NCI-H510A (cell line): ENCODE data around the gene KCTD1.
A peak's percentile ranks its signal among the peaks of the same experiment; 100 is the strongest.

Source experiments
- DNase-seq: peaks from one replicate; lab custom pipeline; 2025; lab: John Stamatoyannopoulos, UW

Gene KCTD1

GRCh38 chr18:26480897-26481795, 67.2 kb downstream of the KCTD1 start:
- DNase-seq: no peak

GRCh38 chr18:26479681-26480079, 68.7 kb downstream of the KCTD1 start:
- no peak for DNase-seq

- no peak for DNase-seq
These were observed 69.2 kb downstream of the KCTD1 start for GRCh38 chr18:26479065-26479680.

DNA sequence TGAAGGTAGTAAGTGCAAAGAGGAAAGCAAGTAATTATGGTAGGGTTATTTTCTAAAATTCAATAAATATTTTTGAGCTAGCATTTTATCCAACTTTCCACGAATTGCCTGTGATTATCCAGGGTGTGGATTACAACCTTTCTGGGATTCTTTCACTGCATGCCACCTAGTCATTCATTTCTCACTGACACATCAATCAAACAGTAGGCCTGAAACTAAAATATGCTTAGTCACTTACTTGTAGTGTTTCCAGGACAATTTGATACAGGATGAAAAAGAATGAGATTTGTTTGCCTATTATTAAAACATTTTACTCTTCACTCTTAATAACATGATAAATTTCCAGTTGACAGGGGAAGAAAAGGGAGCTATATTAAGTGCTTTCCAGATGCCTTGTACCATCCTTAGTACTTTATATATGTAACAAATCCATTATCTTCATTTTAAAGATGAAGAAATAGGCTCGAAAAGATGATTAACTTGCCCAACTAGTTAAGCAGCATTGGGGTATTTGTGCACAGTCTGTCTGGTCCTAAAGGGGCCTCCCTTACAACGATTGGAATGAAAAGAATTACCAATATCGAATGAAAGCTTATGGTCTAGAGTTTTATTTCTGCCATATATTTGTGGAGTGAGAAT, 70.4 kb downstream of the KCTD1 start:
- DNase-seq: no peak

DNA sequence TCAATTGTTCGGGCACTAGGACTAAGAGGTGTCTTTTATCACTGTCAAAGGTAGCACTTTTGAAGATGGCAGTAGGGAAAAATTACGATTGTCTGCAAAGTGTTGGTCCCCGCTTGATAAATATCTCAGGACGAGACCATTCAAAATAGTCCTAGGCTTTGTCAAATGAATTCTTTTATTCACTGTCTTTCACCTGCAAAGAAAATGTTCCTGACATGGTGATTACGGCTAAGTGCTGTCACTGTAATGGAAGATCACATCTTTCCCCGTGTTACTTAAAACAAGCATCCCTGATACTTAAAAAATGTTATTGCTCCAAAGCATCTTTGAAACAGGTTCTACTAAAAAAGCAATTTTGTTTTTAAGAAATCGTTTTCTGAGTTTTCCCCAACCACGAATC, 71.7 kb downstream of the KCTD1 start:
- no peak for DNase-seq

GRCh38 chr18:26474542-26474941, 73.8 kb downstream of the KCTD1 start:
- DNase-seq: no peak

DNA sequence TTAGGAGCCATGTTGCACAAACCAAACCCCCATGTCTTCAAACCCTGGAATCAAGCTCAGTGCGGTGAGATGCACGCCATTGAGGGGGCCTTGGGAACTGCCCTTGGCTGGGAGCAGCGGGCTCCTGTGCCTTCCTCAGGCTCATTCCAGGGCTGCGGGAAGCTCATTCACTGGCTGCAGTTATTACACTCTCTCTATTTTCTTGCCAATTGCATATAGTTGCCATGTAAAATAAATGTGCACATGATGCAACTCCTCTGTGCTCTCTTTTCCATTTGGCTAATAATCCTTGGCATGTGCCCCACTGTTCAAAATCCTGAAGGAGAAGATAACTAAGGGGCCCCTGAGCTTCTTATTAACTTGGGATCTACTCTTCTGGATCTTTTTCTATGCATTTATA, 74.7 kb downstream of the KCTD1 start:
- no peak for DNase-seq

GRCh38 chr18:26471826-26472225, 76.5 kb downstream of the KCTD1 start:
- no peak for DNase-seq

- no peak for DNase-seq
These were observed 77.3 kb downstream of the KCTD1 start for GRCh38 chr18:26471027-26471426.

- DNase-seq: no peak
These were observed 78.2 kb downstream of the KCTD1 start for GRCh38 chr18:26470011-26470637.

- DNase-seq: peak; percentile 46
These were observed 79.4 kb downstream of the KCTD1 start for GRCh38 chr18:26468931-26469340.

DNA sequence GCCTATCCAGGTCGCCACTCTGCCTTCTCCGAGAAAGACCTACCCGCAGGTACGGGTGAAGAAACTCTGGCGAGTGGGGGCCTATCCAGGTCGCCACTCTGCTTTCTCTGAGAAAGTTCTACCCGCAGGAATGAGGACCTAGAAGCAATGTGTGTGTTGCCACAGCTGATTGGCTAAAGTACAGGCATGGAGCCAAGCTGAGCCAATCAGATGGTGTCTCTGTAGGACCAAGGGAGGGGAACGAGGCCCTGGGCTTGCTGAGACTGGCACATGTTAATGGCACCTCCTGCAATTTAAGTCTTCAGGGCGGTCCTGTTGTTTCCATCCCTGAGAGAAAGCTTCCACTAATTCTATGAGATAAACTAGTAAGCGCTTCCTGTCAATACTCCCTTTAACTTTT, 82.3 kb downstream of the KCTD1 start:
- no peak for DNase-seq

DNA sequence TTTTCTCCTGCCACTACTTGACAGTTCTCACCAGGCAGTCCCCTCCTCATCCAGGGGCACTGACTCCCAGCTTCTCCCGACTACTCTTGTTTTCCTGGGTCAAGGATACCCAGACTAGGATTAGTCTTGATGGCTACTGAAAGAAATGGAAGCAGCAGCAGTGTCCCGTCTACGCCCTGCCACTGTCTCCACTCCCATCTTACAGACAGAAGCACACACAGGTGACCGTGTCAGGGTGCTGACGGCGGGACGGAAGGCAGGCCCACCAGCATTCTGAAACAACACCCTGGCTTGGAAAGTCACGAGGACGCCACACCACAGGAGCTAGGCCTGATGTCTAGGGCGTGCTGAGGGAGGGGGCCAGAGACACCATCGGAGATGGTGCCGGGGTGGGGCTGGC, 82.9 kb downstream of the KCTD1 start:
- no peak for DNase-seq

DNA sequence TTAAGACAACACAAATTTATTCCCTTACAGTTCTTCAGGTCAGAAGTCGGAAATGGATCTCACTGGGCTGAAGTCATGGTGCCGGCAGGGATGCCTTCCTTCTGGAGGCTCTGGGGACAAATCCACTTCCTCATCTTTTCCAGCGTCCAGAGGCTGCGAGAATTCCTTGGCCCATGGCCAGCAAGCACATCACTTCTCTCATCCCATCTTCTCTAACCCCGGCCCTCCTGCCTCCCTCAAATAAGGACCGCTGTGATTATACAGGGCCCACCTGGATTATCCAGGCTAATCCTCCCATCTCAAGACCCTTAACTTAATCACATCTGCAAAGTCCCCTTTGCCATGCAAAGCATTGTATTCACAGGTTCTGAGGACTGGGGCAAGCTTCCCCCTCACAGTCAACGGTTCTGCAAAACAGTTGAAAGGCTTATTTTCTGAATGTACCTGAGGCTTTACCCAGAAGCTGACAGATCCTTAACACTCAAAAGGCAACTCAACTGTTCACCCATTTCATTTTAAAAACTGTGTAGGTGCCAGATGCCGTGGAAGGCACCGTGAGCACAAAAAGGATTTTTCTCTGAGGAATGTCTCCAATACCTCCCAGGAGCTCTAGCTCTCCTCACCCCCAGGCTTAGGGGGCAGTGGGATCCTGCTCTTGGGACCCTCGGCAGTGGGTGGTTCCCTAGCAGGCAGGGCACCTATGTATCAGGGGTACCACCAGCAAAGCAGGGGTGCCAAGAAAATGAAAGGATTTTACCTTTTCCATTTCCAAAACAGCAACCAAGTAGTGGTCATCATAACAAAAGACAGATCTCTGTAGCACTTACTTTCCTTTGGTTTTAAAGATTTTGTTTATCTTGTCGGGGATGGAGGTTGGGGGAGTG, 84.0 kb downstream of the KCTD1 start:
- no peak for DNase-seq

- DNase-seq: no peak
These were observed 86.0 kb downstream of the KCTD1 start for GRCh38 chr18:26462355-26462754.

DNA sequence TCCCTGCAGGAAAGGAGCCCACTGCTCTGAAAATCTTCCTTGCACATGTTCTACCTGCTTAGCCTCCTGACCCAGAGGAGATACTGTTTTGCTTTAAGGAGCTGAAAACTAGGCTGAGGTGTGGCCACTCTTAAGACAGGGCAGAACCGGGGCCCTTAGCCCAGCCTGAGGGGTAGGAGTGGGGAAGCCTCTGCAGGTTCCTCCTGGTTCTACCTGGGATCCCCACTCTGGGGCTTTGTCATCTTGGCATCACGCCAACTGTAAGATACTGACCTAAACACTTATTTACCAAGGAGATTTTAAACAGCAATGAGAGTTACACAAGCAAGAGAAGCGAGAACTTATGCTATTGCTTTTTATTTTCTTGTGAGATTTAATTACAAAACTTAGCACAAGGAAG, 86.9 kb downstream of the KCTD1 start:
- DNase-seq: no peak

GRCh38 chr18:26460449-26461091, 87.8 kb downstream of the KCTD1 start:
- DNase-seq: peak; percentile 71

- DNase-seq: no peak
These were observed 88.5 kb downstream of the KCTD1 start for GRCh38 chr18:26459884-26460283.

GRCh38 chr18:26459340-26459739, 89.0 kb downstream of the KCTD1 start:
- DNase-seq: no peak

DNA sequence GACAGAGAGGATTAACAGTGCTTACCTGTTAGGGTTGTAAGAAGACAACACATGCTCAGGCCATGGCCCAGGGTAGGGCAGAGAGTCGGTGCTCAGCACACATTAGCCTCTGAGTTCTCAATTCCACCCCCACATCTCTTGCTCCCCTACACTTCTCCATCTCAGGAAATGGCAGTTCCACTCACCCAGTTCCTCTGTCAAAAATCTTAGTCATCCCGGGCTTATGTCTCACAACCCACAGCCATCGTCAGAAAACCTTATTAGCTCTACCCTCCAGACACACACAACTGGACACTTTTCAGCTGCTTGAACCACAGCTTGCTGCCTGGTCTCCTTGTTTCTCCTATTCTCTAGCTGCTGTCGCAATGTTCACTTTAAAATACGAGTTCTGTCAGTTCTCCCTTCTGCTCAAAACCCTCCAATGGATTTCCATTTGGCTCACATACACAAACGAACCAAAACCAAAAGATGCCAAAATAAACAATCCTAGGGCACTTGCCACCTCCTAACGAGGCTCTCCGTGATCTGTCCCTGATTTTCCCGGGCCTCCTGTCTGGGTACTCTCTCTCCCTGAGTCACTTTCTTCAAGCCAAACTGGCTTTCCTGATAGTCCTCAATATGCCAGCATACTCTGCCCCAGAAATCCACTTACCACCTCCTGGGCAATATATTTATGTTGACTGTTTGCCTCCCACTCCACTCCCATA, 89.7 kb downstream of the KCTD1 start:
- DNase-seq: no peak
